GM12878 (cell line): Measurements from ENCODE around the gene ANKRD44. TPM values are rescaled to one million over a fixed set of nuclear protein-coding genes. Genes with fewer than 3 reads are reported as not detected.

Experiments used
- ATAC-seq: fragments of 200-7000 bp; cut with Tn5 transposase; 3 replicates; pipeline ENCODE4 v1.9.1; 2020; ENCODE audit warnings: mild to moderate bottlenecking, moderate library complexity
- BruUV-seq: library from RNA; stranded (reverse); fragments of 400-500 nt; replicated peaks from 2 replicates; lab custom pipeline; 2021; lab: Mats Ljungman, UMichigan
- CTCF ChIA-PET: fragments of 300-600 bp; sonication (Branson Sonifier 250); formaldehyde crosslinking; extraction: SDS; loops from one replicate; lab custom pipeline; 2021; ENCODE audit warnings: inconsistent platforms; lab: Yijun Ruan, JAX
- POLR2A ChIA-PET: fragments of 350-600 bp; formaldehyde crosslinking; extraction: SDS; loops from one replicate; lab custom pipeline; 2021; ENCODE audit warnings: inconsistent platforms; lab: Charles Lee
- RAD21 ChIA-PET: fragments of 300-600 bp; sonication (Branson Sonifier 250); formaldehyde crosslinking; loops from one replicate; lab custom pipeline; 2023; ENCODE audit warnings: antibody characterized with exemption; ENCODE audit not compliant: unreplicated experiment; lab: Charles Lee
- SMC1A ChIA-PET: fragments of 300-600 bp; sonication (Branson Sonifier 250); formaldehyde crosslinking; loops from one replicate; lab custom pipeline; 2023; ENCODE audit not compliant: unreplicated experiment, uncharacterized antibody; lab: Charles Lee
- DNase-seq: peaks from one replicate; pipeline ENCODE4 v3.0.0-alpha.2; 2011; ENCODE audit warnings: low read depth, low spot score
- FAIRE-seq: peaks from 3 replicates; lab custom pipeline; 2011; peaks lifted over from hg19 to GRCh38; lab: Jason Lieb, UNC
- H2AFZ ChIP-seq: 2 replicates; pipeline ENCODE4 v1.6.0; 2011; ENCODE audit warnings: low read depth, low read length, control low read depth; ENCODE audit not compliant: control insufficient read depth
- H3K27ac ChIP-seq: 2 replicates; pipeline ENCODE4 v1.5.1; 2011; ENCODE audit warnings: control low read depth; ENCODE audit not compliant: control insufficient read depth, insufficient read depth
- H3K27me3 ChIP-seq, 2 experiments: replicated peaks in 1 of 2; 2 replicates each; pipeline versions ENCODE4 v1.6.0 to v1.6.1; 2011; ENCODE audit warnings: low read length in 1 of 2; ENCODE audit not compliant: control insufficient read depth in 2 of 2, insufficient read depth in 2 of 2
- H3K36me3 ChIP-seq, 2 experiments: 2 replicates each; pipeline ENCODE4 v1.5.1; 2011; ENCODE audit warnings: low read length in 1 of 2; ENCODE audit not compliant: control insufficient read depth in 2 of 2, insufficient read depth in 2 of 2
- H3K4me1 ChIP-seq: 2 replicates; pipeline ENCODE4 v1.6.1; 2011; ENCODE audit warnings: mild to moderate bottlenecking, low read length, moderate library complexity, mixed read lengths; ENCODE audit not compliant: control insufficient read depth, insufficient read depth
- H3K4me2 ChIP-seq: 2 replicates; pipeline ENCODE4 v1.6.0; 2011; ENCODE audit warnings: control low read depth; ENCODE audit not compliant: control insufficient read depth, insufficient read depth
- H3K4me3 ChIP-seq: fragments of 200-600 bp; sonication (generic); 2 replicates; pipeline ENCODE4 v1.5.1; 2016
- H3K79me2 ChIP-seq: 2 replicates; pipeline ENCODE4 v1.6.0; 2011; ENCODE audit warnings: low read length; ENCODE audit not compliant: control insufficient read depth, insufficient read depth
- H3K9ac ChIP-seq: 2 replicates; pipeline ENCODE4 v1.8.0; 2011; ENCODE audit warnings: low read length, control low read depth, mixed read lengths; ENCODE audit not compliant: control insufficient read depth, insufficient read depth
- H3K9me3 ChIP-seq: replicated peaks from 3 replicates; pipeline ENCODE4 v1.5.1; 2011; ENCODE audit warnings: mild to moderate bottlenecking, low read length; ENCODE audit not compliant: control insufficient read depth, insufficient read depth
- H4K20me1 ChIP-seq: 2 replicates; pipeline ENCODE4 v1.6.0; 2011; ENCODE audit not compliant: control insufficient read depth, insufficient read depth
- BRCA1 ChIP-seq: IDR thresholded peaks from 2 replicates; pipeline ENCODE4 v1.6.1; 2011; ENCODE audit warnings: low read depth, low read length, improper control_type of control experiment
- CHD4 ChIP-seq: fragments of 200-600 bp; sonication (generic); IDR thresholded peaks from 2 replicates; pipeline ENCODE4 v1.6.1; 2016; ENCODE audit warnings: mild to moderate bottlenecking
- E2F8 ChIP-seq: fragments of 450-650 bp; IDR thresholded peaks from 2 replicates; pipeline ENCODE4 v1.6.1; 2018; ENCODE audit warnings: mild to moderate bottlenecking, low read depth, moderate library complexity; ENCODE audit not compliant: partially characterized antibody
- ZBTB11 ChIP-seq: fragments of 450-650 bp; formaldehyde crosslinking; IDR thresholded peaks from 2 replicates; pipeline ENCODE4 v1.5.0; 2022; ENCODE audit warnings: mild to moderate bottlenecking, missing genetic modification characterization
- WGBS: methylation state at CpG from one replicate; pipeline ENCODE4 v1.1.6; 2016; ENCODE audit warnings: low lambda C conversion rate; ENCODE audit not compliant: insufficient replicate concordance, insufficient coverage; ENCODE audit errors: missing lambda C conversion rate; 5-methylcytosine and 5-hydroxymethylcytosine counted together
- in situ Hi-C: fragments of 300-500 bp; cut with MboI; formaldehyde crosslinking; loops from 9 replicates; pipeline ENCODE4 v1.14.3; 2018; ENCODE audit warnings: mixed read lengths
- intact Hi-C: fragments of 100-400 bp; cut with micrococcal nuclease; formaldehyde crosslinking; loops from one replicate; pipeline ENCODE4 v1.14.2; 2022; ENCODE audit not compliant: unreplicated experiment
- polyA plus RNA-seq, 11 experiments: library from polyadenylated mRNA; depleted of rRNA in 4 of 11; unstranded in 6 of 11; stranded (reverse) in 5 of 11; fragments of >200 nt; fragmentation: Nextera tagmentation in 4 of 11; fragmentation: Illumina TruSeq in 1 of 11; extraction: Ambion mirVana in 4 of 11; extraction: Trizol in 1 of 11; gene quantifications; 1 replicate in 1 of 11; 2 replicates in 10 of 11; pipeline versions ENCODE4 v1.2.1 to v1.2.3, GENCODE V29; 2011 to 2016; ENCODE audit warnings: inconsistent platforms in 2 of 11, missing spikeins in 2 of 11, low read depth in 1 of 11
- total RNA-seq, 4 experiments: library from RNA; depleted of rRNA in 3 of 4; stranded (reverse); fragments of >200 nt in 3 of 4; fragmentation: Illumina TruSeq in 1 of 4; extraction: Trizol in 1 of 4; gene quantifications; 2 replicates each; pipeline versions ENCODE4 v1.2.1 to v1.2.3, GENCODE V29; 2013 to 2021

The ANKRD44 gene
- total and polyA plus RNA-seq, 10 of the 15 experiments (the other 5 are each of a cell fraction or from before 2014, with no cell fraction given), result 19.1 to 99.1 (median 59.6) TPM

GRCh38 chr2:197101519-197101918 lies 209.1 kb downstream of the ANKRD44 start:
- ATAC-seq, result no peak
- no peaks in the 10 kb centered on the region for H3K4me1 ChIP-seq
- no peaks in the 10 kb centered on the region for H3K9me3 ChIP-seq
- in situ Hi-C loops, result no loop called here
- no peak overlapping the region for H3K4me2 ChIP-seq
- no peaks in the 10 kb centered on the region for H3K27me3 ChIP-seq
- RAD21 ChIA-PET, result no interaction called here
- 100% methylated on average over 2 of the region's 2 CpGs for WGBS
- intact Hi-C loops, result no loop called here
- H3K36me3 ChIP-seq, result peaks cover 2 to 24% of the 10 kb centered on the region in 2 experiments
- CTCF ChIA-PET, result no interaction called here
- H3K4me3 ChIP-seq, result no peak overlapping the region
- H2AFZ ChIP-seq, result no peak overlapping the region
- FAIRE-seq, result no peak
- POLR2A ChIA-PET, result no interaction called here
- H3K9ac ChIP-seq, result no peak overlapping the region
- no peaks in the 10 kb centered on the region for H3K79me2 ChIP-seq
- SMC1A ChIA-PET, result no interaction called here
- TF ChIP-seq CHD4 (no peak), E2F8 (no peak), ZBTB11 (CRISPR knock-in tag) (no peak), BRCA1 (no peak)
- H3K27ac ChIP-seq, result no peak overlapping the region
- no peak for DNase-seq
- H4K20me1 ChIP-seq, result no peaks in the 10 kb centered on the region
- no TSS peak for BruUV-seq
